ENCODE measurements around the gene FOSB.

FOSB gene

GRCh38 chr19:45475537-45476291 lies 7.9 kb downstream of the FOSB start:
- peak; percentile 63 for DNase-seq (ENCODE audit: low read depth)
- TF ChIP-seq, protein P1, sequence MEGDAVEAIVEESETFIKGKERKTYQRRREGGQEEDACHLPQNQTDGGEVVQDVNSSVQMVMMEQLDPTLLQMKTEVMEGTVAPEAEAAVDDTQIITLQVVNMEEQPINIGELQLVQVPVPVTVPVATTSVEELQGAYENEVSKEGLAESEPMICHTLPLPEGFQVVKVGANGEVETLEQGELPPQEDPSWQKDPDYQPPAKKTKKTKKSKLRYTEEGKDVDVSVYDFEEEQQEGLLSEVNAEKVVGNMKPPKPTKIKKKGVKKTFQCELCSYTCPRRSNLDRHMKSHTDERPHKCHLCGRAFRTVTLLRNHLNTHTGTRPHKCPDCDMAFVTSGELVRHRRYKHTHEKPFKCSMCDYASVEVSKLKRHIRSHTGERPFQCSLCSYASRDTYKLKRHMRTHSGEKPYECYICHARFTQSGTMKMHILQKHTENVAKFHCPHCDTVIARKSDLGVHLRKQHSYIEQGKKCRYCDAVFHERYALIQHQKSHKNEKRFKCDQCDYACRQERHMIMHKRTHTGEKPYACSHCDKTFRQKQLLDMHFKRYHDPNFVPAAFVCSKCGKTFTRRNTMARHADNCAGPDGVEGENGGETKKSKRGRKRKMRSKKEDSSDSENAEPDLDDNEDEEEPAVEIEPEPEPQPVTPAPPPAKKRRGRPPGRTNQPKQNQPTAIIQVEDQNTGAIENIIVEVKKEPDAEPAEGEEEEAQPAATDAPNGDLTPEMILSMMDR (IDR thresholded peaks at IDR 0.05; ENCODE audit: low read length, missing control alignments) = no peak
- no peak overlapping the region for H3K4me3 ChIP-seq (replicated peaks; ENCODE audit: low read depth, low read length)

DNA sequence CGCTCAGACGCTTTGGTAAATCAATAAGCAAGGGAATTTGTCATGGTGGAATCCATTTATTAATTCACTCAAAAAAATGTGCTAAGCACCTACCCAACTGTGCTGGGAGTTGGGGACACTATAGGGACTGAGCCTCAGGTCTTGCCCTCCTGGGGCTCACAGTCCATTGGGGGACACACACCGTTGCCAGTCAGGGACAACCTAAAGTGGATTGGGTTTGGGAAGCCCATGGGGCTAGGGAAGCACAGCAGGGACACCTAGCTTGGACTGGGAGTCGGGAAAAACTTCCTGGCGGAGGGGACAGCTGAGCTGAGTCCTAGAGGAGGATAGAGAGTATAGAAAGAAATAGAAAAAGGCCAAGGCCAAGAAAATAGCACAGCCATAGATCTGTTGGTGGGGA lies 8.5 kb downstream of the FOSB start:
- peak; percentile 59 for DNase-seq (ENCODE audit: low read depth)
- TF ChIP-seq, protein P1 (IDR thresholded peaks at IDR 0.05; ENCODE audit: low read length, missing control alignments) = no peak
- no peak overlapping the region for H3K4me3 ChIP-seq (replicated peaks; ENCODE audit: low read depth, low read length)

GRCh38 chr19:45477186-45477585 lies 9.4 kb downstream of the FOSB start:
- TF ChIP-seq, protein P1 (IDR thresholded peaks at IDR 0.05; ENCODE audit: low read length, missing control alignments) = no peak
- H3K4me3 ChIP-seq (replicated peaks; ENCODE audit: low read depth, low read length) = no peak overlapping the region
- DNase-seq (ENCODE audit: low read depth) = no peak

DNA sequence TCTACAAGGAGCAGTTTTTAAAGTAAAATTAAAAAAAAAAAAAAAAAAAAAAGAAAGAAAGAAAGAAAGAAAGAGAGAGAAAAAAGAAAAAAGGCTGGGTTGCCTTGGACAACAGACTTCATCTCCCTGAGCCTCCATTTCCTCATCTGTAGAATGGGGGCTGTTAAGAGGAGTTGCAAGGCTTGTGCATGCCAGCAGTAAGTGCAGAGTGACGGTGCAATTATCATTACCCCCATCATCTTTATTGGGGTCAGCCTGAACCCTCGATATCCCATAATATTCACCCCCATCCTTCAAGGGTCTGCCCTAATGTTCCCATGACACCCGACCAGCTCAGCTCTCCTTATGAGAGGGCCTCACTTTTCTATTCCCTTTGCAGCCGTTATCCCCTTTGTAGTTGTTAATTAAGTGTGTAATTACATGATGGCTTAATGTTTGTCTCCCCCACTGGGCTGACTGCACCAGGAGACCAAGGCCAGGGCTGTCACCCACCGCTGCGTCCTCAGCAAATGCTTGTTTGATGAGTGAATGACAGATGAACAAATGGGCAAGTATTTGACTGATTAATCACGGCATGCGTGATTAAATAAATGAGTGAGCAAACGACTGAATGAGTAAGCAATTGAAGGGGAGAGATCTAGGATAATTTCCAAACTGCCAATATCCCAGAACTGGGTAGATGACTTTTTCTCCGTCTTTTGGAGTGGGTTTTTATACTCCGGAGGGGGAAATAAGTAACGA lies 10.1 kb downstream of the FOSB start:
- peak overlapping the region; percentile 67 for H3K4me3 ChIP-seq (replicated peaks; ENCODE audit: low read depth, low read length)
- DNase-seq (ENCODE audit: low read depth) = no peak
- TF ChIP-seq, protein P1 (IDR thresholded peaks at IDR 0.05; ENCODE audit: low read length, missing control alignments) = no peak

GRCh38 chr19:45478454-45479238 lies 10.8 kb downstream of the FOSB start:
- peak overlapping the region; percentile 67 for H3K4me3 ChIP-seq (replicated peaks; ENCODE audit: low read depth, low read length)
- TF ChIP-seq, protein P1 (IDR thresholded peaks at IDR 0.05; ENCODE audit: low read length, missing control alignments) = peak; percentile 95
- peak; percentile 96 for DNase-seq (ENCODE audit: low read depth)

GRCh38 chr19:45483033-45483432 lies 15.2 kb downstream of the FOSB start:
- no peak overlapping the region for H3K4me3 ChIP-seq (replicated peaks; ENCODE audit: low read depth, low read length)
- TF ChIP-seq, protein P1 (IDR thresholded peaks at IDR 0.05; ENCODE audit: low read length, missing control alignments) = no peak
- no peak for DNase-seq (ENCODE audit: low read depth)

Measured in fibroblast of pulmonary artery (primary cell).